Measurements from ENCODE around the gene CUX1.
"Not testable (repeated sequence)": the region's sequence is repeated elsewhere in the genome, so short reads cannot be mapped to it uniquely, and the experiment has no call there.

The CUX1 gene

GRCh38 chr7:102306916-102307677 lies 489.7 kb downstream of the CUX1 start:
- no peak for DNase-seq (ENCODE audit: low read depth in 2 of 2)

DNA sequence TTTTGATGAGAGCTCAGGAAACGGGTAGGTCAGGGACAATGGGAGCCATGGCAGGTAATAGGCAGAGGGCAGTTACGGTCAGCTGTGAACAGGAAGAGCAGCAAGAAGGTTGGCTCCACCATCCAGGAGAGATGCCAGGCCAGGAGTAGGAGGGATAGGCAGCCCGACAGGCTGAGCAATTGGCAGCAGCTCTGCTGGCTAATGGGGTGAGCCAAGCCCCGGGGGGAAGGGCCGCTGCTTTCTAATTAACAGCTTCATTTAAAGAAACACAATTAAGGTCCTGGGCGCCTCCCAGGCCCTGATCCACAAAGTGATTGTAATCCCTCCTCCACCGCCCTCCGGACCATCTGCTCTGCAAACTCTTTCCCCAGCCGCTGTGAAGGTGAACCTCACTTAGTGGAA lies 493.0 kb downstream of the CUX1 start:
- no peak for DNase-seq (ENCODE audit: low read depth in 2 of 2)

DNA sequence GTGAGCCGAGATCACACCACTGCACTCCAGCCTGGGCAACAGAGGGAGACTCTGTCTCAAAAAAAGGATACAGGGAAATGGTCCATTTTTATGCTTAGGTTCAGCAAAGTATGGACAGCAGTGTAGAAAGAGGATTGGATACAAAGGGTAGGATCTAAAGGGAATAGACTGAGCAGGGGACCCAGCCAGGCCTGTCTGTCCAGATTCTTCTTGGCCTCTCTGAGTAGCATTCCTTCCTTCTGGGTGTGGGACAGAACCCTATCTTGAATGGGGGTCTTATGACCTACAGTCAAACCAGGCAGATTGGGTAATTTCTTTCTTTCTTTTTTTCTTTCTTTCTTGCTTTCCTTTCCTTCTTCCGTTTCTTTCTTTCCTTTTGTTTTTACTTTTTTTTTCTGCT lies 494.9 kb downstream of the CUX1 start:
- DNase-seq (ENCODE audit: low read depth in 2 of 2) = no peak

DNA sequence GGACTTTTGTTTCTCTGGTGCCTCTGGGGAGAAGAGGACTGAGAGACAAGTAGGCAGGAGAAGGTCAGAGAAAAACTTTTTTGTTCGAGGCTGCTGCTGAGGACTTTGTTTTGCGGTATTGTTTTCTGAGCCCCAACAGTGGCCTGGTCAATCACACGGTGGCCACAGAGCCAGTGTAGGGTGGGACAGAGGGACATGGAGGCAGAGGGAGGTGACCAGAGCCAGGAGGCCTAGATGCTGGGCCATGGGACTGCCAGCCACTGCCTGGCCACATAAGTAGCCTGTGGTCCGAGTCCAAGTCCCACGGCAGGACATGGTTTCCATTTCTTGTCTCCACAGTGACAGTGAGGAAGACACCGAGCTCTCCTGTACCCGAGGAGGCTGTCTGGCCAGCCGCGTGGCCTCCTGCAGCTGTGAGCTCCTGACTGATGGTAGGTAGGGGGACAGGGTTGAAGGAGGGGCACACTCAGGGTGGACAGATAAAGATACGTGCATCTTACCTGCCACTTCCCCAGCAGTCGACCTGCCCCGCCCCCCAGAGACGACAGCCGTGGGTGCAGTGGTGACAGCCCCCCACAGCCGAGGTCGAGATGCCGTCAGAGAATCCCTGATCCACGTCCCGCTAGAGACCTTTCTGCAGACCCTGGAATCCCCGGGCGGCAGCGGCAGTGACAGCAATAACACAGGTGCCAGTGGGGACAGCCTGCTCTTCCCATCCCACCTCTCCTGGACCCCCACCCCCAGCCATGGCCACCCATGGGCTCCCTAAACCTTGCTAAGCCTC lies 496.8 kb downstream of the CUX1 start:
- no peak for DNase-seq (ENCODE audit: low read depth in 2 of 2)

- no peak for DNase-seq (ENCODE audit: low read depth in 2 of 2)
These were observed 500.0 kb downstream of the CUX1 start for GRCh38 chr7:102317231-102318059.

DNA sequence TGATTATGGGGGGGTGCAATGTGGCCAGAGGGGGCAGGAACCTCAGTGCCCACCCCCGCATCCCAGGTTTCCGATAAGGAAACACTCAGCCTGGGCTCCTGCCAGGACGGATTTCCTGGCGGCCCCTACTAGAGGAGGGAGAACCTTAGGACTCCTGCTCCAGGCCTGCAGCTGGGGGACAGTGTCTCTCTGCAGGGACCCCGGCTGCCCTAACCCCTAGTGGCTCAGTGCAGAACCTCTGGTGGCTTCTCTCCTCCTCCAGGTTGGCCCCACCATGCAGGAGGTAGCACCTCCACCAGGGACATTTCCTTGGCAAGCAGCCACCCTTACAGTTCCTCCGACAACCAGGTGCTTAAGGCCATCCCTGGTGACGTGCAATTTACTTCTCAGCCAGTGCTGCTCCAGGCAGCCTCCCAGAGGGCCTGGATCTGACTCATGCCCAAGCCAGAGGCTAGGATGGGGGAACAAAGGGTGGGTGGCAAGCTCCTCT lies 501.1 kb downstream of the CUX1 start:
- no peak for DNase-seq (ENCODE audit: low read depth in 2 of 2)

GRCh38 chr7:102319671-102320070 lies 502.2 kb downstream of the CUX1 start:
- no peak for DNase-seq (ENCODE audit: low read depth in 2 of 2)

GRCh38 chr7:102320181-102320580 lies 502.8 kb downstream of the CUX1 start:
- no peak for DNase-seq (ENCODE audit: low read depth in 2 of 2)

DNA sequence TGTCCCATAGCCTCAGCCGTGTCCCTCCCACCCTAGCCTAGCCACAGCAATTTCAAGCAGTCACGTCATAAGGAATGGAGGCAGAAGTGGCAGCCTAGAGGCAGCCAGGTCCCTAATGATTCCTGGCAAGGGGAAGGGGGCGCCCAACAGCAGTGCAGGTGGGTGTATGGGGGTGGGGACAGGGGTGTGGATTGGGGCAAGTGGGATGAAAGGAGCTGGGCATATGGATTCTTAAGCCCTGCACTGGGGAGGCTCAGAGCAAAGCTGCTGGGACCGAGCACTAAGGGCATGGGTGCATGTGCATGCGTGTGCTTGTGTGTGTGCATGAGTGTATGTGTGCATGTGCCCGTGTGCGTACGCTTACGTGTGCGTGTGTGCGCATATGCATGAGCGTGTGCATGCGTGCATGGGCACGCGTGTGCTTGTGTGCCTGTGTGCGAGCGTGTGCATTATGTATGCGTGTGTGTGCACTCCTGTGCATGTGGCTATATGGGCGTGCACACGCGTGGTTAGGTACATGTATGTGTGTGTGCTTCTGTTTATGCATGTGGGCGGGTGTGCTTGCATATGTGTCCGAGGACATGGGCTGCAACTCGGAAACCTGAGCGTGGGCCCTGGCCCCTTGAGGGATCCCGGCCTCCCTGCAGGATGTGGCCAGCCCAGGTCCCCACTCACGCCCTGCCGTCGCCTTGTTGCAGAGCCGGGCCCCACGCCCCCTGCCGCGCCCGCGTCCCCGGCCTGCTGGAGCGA lies 503.4 kb downstream of the CUX1 start:
- no peak for DNase-seq (ENCODE audit: low read depth in 2 of 2)

DNA sequence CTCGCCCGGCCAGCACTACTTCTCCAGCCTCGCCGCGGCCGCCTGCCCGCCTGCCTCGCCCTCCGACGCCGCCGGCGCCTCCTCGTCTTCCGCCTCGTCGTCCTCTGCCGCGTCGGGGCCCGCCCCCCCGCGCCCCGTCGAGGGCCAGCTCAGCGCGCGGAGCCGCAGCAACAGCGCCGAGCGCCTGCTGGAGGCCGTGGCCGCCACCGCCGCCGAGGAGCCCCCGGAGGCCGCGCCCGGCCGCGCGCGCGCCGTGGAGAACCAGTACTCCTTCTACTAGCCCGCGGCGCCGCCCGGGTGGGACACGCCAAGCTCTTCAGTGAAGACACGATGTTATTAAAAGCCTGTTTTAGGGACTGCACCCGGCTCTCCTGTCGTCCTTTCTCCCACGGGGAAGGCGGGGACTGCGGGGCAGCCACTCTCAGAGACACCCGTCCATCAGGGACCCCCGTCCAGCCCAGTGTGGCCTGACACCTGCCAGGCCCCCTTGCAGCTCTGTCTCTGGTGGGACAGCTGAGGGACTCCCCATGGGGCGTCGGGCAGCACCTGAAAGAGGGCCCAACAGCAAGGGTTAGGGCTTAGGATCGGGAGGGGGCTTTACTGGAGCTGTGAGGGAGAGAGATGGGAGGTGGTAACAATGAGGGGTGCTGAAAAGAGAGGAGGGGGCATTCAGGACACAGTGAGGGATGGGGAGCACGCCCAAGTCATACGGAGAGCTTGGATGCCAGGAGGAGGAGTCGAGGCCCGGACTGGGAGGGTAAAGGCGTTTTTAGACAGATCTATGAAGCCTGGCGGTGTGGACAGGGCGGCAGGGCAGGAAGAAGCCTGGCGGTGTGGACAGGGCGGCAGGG lies 504.1 kb downstream of the CUX1 start:
- DNase-seq (ENCODE audit: low read depth in 2 of 2) = no peak

DNA sequence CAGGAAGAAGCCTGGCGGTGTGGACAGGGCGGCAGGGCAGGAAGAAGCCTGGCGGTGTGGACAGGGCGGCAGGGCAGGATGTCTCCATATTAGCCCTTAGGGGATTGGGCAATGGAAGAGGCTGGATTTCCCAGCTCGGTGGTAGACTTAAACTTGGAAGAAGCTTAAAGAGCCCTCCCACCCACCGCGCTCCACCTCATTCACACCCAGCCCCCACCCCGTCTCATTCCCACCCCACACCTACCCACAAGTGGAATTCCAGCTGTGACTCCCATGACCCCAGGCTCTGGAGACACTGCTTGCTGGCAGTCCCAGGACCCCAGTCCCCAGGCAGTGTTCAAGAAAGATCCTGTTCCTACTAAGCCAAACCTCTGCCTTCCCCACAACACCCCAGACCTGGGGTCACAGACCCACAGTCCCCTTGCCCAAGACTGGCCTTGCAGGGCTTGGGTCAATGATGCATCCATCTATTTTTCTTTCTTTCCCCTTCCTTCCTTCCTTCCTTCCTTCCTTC lies 504.8 kb downstream of the CUX1 start:
- DNase-seq (ENCODE audit: low read depth in 2 of 2) = no peak

GRCh38 chr7:102323914-102324195 lies 506.4 kb downstream of the CUX1 start:
- no peak for DNase-seq (ENCODE audit: low read depth in 2 of 2)

DNA sequence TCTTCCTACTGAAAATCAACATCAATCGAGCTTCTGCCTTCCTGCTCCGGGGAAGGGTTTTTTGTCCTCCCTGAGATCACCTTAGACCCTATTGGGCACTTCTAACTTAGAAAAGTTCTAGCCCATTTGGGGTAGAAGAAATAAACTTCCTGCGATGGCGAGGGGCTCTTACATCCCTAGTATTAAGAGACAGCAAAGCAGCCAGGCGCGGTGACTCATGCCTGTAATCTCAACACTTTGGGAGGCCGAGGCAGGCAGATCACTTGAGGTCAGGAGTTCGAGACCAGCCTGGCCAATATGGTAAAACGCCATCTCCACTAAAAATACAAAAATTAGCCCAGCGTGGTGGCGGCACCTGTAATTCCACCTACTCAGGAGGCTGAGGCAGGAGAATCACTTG lies 507.7 kb downstream of the CUX1 start:
- not testable (repeated sequence) for DNase-seq (ENCODE audit: low read depth in 2 of 2)

DNA sequence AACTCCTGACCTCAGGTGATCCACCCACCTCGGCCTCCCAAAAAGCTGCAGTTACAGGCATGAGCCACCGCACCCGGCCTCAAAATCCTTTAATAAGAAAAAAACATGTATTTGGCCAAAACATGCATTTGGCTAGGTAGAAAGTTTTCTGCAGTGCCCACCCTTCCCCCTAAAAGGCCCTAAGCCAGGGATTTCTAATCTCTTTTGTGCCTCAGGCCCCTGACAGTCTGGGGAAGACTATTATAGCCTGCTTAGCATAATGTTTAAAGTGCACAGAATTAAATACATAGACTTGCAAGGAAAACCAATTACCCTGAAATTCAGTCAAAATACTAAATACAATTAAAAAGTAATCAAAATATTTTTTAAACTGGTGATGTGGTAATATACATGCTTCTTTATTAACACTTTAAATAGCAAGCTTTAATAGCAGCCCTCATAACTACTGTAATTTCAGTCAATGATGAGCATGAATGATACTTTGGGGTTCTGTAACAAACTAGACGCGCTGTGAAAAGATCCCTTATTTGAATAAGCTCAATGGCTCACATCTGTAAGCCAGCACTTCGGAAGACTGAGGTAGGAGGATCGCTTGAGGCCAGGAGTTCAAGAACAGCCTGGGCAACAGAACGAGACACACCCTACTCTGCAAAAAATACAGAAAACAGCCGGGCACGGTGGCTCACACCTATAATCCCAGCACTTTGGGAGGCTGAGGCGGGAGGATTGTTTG lies 508.9 kb downstream of the CUX1 start:
- DNase-seq (ENCODE audit: low read depth in 2 of 2) = no peak

- DNase-seq (ENCODE audit: low read depth in 2 of 2) = not testable (repeated sequence)
These were observed 509.8 kb downstream of the CUX1 start for GRCh38 chr7:102327183-102327582.

GRCh38 chr7:102328863-102329262 lies 511.4 kb downstream of the CUX1 start:
- DNase-seq (ENCODE audit: low read depth in 2 of 2) = not testable (repeated sequence)

DNA sequence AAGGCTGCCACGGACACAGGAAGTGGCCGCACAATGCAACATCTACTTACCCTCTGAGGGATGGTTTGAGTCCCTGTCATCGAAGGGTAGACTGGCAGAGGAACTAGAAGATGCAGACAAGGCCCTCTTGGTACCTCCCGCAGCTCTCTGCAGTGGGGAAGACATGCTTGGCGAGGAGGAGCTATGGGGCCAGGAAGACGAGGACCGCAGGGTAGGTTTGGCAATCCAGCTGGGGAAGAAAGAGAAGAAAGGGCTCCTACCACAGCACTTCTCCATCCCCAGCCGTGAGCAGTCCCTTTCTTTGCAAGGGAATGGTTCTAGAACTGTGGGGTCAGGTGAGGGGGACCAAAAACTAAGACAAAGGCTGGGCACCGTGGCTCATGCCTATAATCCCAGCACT lies 511.9 kb downstream of the CUX1 start:
- not testable (repeated sequence) for DNase-seq (ENCODE audit: low read depth in 2 of 2)

DNA sequence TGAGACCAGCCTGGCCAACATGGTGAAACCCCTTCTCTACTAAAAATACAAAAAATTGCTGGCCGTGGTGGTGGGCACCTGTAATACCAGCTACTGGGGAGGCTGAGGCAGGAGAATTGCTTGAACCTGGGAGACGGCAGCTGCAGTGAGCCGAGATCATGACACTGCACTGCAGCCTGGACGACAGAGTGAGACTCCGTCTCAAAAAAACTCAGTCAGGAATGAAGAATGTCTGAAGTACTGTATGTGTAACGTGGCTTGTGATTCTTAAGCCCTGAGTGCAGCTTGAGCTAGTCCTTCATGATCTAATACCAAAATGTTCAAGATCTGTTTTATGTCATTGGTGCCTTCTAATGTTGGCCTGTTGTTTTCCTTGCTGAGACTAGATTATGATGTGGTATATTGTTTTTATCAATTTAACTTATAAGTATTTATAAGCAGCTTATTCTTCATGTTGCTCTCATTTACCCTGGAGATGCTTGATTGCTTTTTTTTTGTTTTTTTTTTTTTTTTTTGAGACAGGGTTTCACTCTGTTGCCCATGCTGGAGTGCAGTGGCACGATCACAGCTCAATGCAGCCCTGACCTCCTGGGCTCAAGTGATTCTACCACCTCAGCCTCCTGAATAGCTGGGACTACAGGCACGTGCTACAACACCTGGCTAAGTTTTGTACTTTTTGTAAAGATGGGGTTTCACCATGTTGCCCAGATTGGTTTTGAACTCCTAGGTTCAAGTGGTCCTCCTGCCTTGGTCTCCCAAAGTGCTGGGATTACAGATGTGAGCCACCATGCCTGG lies 513.4 kb downstream of the CUX1 start:
- not testable (repeated sequence) for DNase-seq (ENCODE audit: low read depth in 2 of 2)

All from fibroblast of skin of left quadriceps (primary cell).